HG02610 (cell line): ENCODE data around the gene PCYT1A.
A peak's percentile ranks its signal among the peaks of the same experiment; 100 is the strongest.

Experiments
- ATAC-seq: cut with Tn5 transposase; IDR thresholded peaks from one replicate; pipeline ENCODE4 v1.9.1; 2021; ENCODE audit warnings: mild to moderate bottlenecking, moderate library complexity; ENCODE audit not compliant: unreplicated experiment

PCYT1A gene

GRCh38 chr3:196238612-196239560 is 48.6 kb downstream of the PCYT1A start:
- no peak for ATAC-seq

GRCh38 chr3:196237203-196237602 is 50.3 kb downstream of the PCYT1A start:
- ATAC-seq: peak; percentile 37

- no peak for ATAC-seq
Measured at GRCh38 chr3:196236223-196236622, 51.3 kb downstream of the PCYT1A start.

GRCh38 chr3:196235452-196236122 is 51.9 kb downstream of the PCYT1A start:
- ATAC-seq: no peak

GRCh38 chr3:196232882-196233251 is 54.7 kb downstream of the PCYT1A start:
- no peak for ATAC-seq

GRCh38 chr3:196232154-196232881 is 55.2 kb downstream of the PCYT1A start:
- peak; percentile 79 for ATAC-seq

- ATAC-seq: no peak
Measured at GRCh38 chr3:196227629-196228493, 59.7 kb downstream of the PCYT1A start.

GRCh38 chr3:196227121-196227561 is 60.4 kb downstream of the PCYT1A start:
- no peak for ATAC-seq

- ATAC-seq: no peak
Measured at GRCh38 chr3:196225763-196226364, 61.7 kb downstream of the PCYT1A start.

- no peak for ATAC-seq
Measured at GRCh38 chr3:196225086-196225485, 62.4 kb downstream of the PCYT1A start.

- ATAC-seq: no peak
Measured at GRCh38 chr3:196222876-196223595, 64.5 kb downstream of the PCYT1A start.

- no peak for ATAC-seq
Measured at GRCh38 chr3:196220991-196221390, 66.5 kb downstream of the PCYT1A start.

GRCh38 chr3:196220587-196220986 is 66.9 kb downstream of the PCYT1A start:
- ATAC-seq: no peak

- ATAC-seq: no peak
Measured at GRCh38 chr3:196219970-196220311, 67.6 kb downstream of the PCYT1A start.

GRCh38 chr3:196219194-196219969 is 68.1 kb downstream of the PCYT1A start:
- ATAC-seq: no peak

GRCh38 chr3:196218155-196218712 is 69.3 kb downstream of the PCYT1A start:
- ATAC-seq: no peak

GRCh38 chr3:196217307-196218154 is 70.0 kb downstream of the PCYT1A start:
- ATAC-seq: no peak
